Upper lobe of right lung (tissue), 1 donor: ENCODE data around the gene ABCC3. TPM values are rescaled to one million over a fixed set of nuclear protein-coding genes. Genes with fewer than 3 reads are reported as not detected.
A peak's percentile ranks its signal among the peaks of the same experiment; 100 is the strongest.

Experiments
- ATAC-seq: fragments of 200-7000 bp; cut with Tn5 transposase; one replicate; pipeline ENCODE4 v1.9.1; 2020; ENCODE audit warnings: mild to moderate bottlenecking, moderate library complexity
- DNase-seq: peaks from one replicate; pipeline ENCODE4 v3.0.0-alpha.2; 2020
- H3K27ac ChIP-seq: fragments of 200-600 bp; one replicate; pipeline ENCODE4 v1.8.0; 2022
- H3K27me3 ChIP-seq: fragments of 200-600 bp; one replicate; pipeline ENCODE4 v1.8.0; 2022; ENCODE audit warnings: mild to moderate bottlenecking
- H3K36me3 ChIP-seq: fragments of 200-600 bp; one replicate; pipeline ENCODE4 v1.8.0; 2022
- H3K4me1 ChIP-seq: fragments of 200-600 bp; one replicate; pipeline ENCODE4 v1.8.0; 2022
- H3K4me3 ChIP-seq: fragments of 200-600 bp; one replicate; pipeline ENCODE4 v1.8.0; 2022; ENCODE audit warnings: mild to moderate bottlenecking
- H3K9me3 ChIP-seq: fragments of 200-600 bp; one replicate; pipeline ENCODE4 v1.8.0; 2022
- intact Hi-C: fragments of 100-400 bp; cut with DNase I; formaldehyde crosslinking; loops from one replicate; pipeline ENCODE4 v1.11.0; 2022
- total RNA-seq: library from RNA; stranded (reverse); fragmentation: NEBNext Ultra II Directional; extraction: Animal tissue kit (Norgen Biotek cat#: 25700); gene quantifications from one replicate; pipeline ENCODE4 v1.2.1, GENCODE V29; 2021
- TF ChIP-seq, protein P1 (sequence below): fragments of 200-600 bp; IDR thresholded peaks from one replicate; pipeline ENCODE4 v1.8.0; 2022; ENCODE audit warnings: antibody characterized with exemption
- donor health status: DM: no; HTN: yes; CAD: no; lungs with severe emphysema.

Gene ABCC3
- total RNA-seq, 1 donor from 2014 or later = 65.4 TPM

DNA sequence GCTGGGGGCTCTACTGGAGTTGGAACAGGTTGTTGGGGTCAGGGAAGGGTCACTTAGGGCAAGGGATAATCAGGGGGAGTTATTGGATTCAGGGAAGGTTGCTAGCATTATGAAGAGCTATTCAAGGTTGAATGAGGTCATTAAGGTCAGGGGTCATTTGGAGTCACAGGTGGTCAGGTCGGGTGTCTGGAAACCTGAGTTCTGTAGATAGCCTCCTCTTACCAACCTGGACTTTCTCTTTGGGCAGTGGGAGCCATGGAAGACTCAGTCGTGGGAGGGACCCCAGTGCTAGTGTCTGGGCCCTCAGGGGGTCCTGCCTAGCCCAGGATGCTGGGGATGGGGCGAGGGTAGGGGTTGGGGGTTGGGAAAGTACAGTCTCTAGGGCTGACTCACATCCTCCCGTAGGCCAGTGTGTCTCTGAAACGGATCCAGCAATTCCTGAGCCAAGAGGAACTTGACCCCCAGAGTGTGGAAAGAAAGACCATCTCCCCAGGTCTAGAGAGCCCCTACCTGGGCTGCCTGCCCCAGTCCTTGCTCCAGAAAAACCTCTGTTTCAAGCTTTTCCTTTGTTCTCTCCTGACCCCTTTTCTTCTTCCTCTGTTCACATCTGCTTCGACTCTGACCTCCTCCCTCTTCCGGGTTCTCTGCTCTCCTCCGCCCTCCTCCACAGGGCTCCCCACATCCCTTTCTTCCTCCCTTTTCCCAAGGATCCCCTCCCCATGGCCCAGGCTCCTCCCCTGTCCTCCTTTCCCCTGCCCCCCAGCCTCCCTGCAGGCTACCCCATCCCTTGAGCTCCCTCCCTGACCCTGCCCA, 33.5 kb downstream of the ABCC3 start:
- DNase-seq (no peak), ATAC-seq (no peak)
- H3K4me1 ChIP-seq = peaks cover 5% of the 10 kb centered on the region
- no peak overlapping the region for H3K4me3 ChIP-seq
- H3K36me3 ChIP-seq = no peaks in the 10 kb centered on the region
- H3K27me3 ChIP-seq = no peaks in the 10 kb centered on the region
- no peak overlapping the region for H3K27ac ChIP-seq
- no peaks in the 10 kb centered on the region for H3K9me3 ChIP-seq
- TF ChIP-seq, protein P1, sequence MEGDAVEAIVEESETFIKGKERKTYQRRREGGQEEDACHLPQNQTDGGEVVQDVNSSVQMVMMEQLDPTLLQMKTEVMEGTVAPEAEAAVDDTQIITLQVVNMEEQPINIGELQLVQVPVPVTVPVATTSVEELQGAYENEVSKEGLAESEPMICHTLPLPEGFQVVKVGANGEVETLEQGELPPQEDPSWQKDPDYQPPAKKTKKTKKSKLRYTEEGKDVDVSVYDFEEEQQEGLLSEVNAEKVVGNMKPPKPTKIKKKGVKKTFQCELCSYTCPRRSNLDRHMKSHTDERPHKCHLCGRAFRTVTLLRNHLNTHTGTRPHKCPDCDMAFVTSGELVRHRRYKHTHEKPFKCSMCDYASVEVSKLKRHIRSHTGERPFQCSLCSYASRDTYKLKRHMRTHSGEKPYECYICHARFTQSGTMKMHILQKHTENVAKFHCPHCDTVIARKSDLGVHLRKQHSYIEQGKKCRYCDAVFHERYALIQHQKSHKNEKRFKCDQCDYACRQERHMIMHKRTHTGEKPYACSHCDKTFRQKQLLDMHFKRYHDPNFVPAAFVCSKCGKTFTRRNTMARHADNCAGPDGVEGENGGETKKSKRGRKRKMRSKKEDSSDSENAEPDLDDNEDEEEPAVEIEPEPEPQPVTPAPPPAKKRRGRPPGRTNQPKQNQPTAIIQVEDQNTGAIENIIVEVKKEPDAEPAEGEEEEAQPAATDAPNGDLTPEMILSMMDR = no peak
- intact Hi-C loops = no loop called here

DNA sequence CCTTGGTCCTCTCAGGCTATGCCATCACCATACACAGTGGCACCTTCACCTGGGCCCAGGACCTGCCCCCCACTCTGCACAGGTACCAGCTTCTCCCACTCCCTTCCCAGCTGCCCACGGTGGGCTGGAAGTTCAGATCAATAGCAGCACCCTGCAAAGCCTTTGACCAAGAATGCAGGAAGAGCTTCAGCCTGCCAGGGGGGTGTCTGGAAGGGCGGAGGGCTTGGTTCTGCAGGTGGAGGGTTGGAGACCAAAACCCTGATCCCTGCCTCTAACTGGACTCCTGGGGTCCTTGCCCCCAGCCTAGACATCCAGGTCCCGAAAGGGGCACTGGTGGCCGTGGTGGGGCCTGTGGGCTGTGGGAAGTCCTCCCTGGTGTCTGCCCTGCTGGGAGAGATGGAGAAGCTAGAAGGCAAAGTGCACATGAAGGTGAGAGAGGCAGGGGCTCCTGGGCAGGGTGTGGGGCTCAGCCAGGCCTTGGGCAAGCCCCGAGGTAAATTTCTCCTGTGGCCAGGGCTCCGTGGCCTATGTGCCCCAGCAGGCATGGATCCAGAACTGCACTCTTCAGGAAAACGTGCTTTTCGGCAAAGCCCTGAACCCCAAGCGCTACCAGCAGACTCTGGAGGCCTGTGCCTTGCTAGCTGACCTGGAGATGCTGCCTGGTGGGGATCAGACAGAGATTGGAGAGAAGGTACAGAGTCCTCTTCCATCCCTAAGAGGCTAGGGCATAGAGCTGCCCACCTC, 34.3 kb downstream of the ABCC3 start:
- H3K9me3 ChIP-seq = no peaks in the 10 kb centered on the region
- DNase-seq = no peak
- no peaks in the 10 kb centered on the region for H3K36me3 ChIP-seq
- H3K27ac ChIP-seq = no peak overlapping the region
- H3K4me3 ChIP-seq = no peak overlapping the region
- H3K4me1 ChIP-seq = peaks cover 5% of the 10 kb centered on the region
- no peak for ATAC-seq
- no peaks in the 10 kb centered on the region for H3K27me3 ChIP-seq
- TF ChIP-seq, protein P1 = no peak
- intact Hi-C loops = no loop called here

GRCh38 chr17:50672071-50672470, 37.4 kb downstream of the ABCC3 start:
- Histone ChIP-seq H3K27me3 (no peaks in the 10 kb centered on the region), H3K36me3 (no peaks in the 10 kb centered on the region), H3K9me3 (no peaks in the 10 kb centered on the region), H3K4me3 (no peak overlapping the region), H3K4me1 (peaks cover 5% of the 10 kb centered on the region), H3K27ac (no peak overlapping the region)
- TF ChIP-seq, protein P1 = no peak
- ATAC-seq (no peak), DNase-seq (no peak)
- intact Hi-C loops = no loop called here

GRCh38 chr17:50672831-50673551, 38.3 kb downstream of the ABCC3 start:
- TF ChIP-seq, protein P1 = no peak
- peak; percentile 58 for DNase-seq
- peak; percentile 36 for ATAC-seq
- intact Hi-C loops = no loop called here
- Histone ChIP-seq H3K4me1 (peaks cover 5% of the 10 kb centered on the region), H3K27ac (no peak overlapping the region), H3K9me3 (no peaks in the 10 kb centered on the region), H3K36me3 (no peaks in the 10 kb centered on the region), H3K27me3 (no peaks in the 10 kb centered on the region), H3K4me3 (no peak overlapping the region)

DNA sequence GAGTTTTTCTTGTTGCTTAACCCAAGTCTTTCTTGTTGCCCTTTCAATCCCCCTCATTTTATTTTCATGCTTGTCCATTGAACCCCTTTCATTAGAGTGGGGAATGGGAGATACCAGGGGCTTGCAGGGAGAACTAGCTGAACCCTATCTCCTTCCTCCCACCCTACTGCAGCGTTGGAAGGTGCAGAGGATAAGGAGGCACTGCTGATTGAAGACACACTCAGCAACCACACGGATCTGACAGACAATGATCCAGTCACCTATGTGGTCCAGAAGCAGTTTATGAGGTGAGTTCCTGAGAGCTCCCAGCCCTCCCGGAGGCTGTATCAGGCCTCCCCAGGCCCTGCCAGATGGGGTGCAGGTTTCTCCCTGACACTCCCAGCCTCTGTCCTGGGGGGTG, 40.5 kb downstream of the ABCC3 start:
- DNase-seq = no peak
- no peaks in the 10 kb centered on the region for H3K9me3 ChIP-seq
- no peak for ATAC-seq
- H3K27me3 ChIP-seq = no peaks in the 10 kb centered on the region
- H3K27ac ChIP-seq = no peak overlapping the region
- H3K4me1 ChIP-seq = peaks cover 5% of the 10 kb centered on the region
- intact Hi-C loops = no loop called here
- no peak overlapping the region for H3K4me3 ChIP-seq
- TF ChIP-seq, protein P1 = no peak
- no peaks in the 10 kb centered on the region for H3K36me3 ChIP-seq
